ENCODE measurements around the gene KRTAP10-12.

GRCh38 chr21:44702973-44703730 is 6.2 kb downstream of the KRTAP10-12 start:
- TF ChIP-seq ZFP3 (CRISPR knock-in tag; IDR thresholded peaks at IDR 0.05) (no peak), CSRNP3 (CRISPR knock-in tag; IDR thresholded peaks at IDR 0.05) (no peak), TCF4 (CRISPR knock-in tag; IDR thresholded peaks at IDR 0.05; ENCODE audit: borderline replicate concordance) (no peak), ZFP30 (CRISPR knock-in tag; IDR thresholded peaks at IDR 0.05) (no peak), RARB (CRISPR knock-in tag; IDR thresholded peaks at IDR 0.05) (no peak), POU6F1 (CRISPR knock-in tag; IDR thresholded peaks at IDR 0.05; ENCODE audit: borderline replicate concordance, low read depth) (no peak), CREB5 (CRISPR knock-in tag; IDR thresholded peaks at IDR 0.05; ENCODE audit: low read depth) (no peak), ARNTL (CRISPR knock-in tag; IDR thresholded peaks at IDR 0.05; ENCODE audit: borderline replicate concordance, low read depth) (no peak), BACH2 (CRISPR knock-in tag; IDR thresholded peaks at IDR 0.05; ENCODE audit: borderline replicate concordance) (no peak), PATZ1 (CRISPR knock-in tag; IDR thresholded peaks at IDR 0.05; ENCODE audit: borderline replicate concordance) (no peak), PPARA (CRISPR knock-in tag; IDR thresholded peaks at IDR 0.05; ENCODE audit: borderline replicate concordance) (no peak), TOX (CRISPR knock-in tag; IDR thresholded peaks at IDR 0.05; ENCODE audit: borderline replicate concordance) (no peak), CSDC2 (CRISPR knock-in tag; IDR thresholded peaks at IDR 0.05) (no peak), ZNF8 (CRISPR knock-in tag; IDR thresholded peaks at IDR 0.05) (no peak)

Measured in SK-N-SH treated with all-trans-retinoic acid at 6 μM for 48 hours (cell line).